ENCODE data around the gene GAREM2.

- no peak for TF ChIP-seq EZH2 (IDR thresholded peaks at IDR 0.05; ENCODE audit: borderline replicate concordance, low read length)
- TF ChIP-seq CTCF (IDR thresholded peaks at IDR 0.05; ENCODE audit: low read length), result no peak
These were observed 65.5 kb downstream of the GAREM2 start for GRCh38 chr2:26238311-26238958.
